H1 (cell line): ENCODE measurements around the gene ATP10D. TPM values are rescaled to one million over a fixed set of nuclear protein-coding genes. Genes with fewer than 3 reads are reported as not detected.

Experiments used
- BRCA1 ChIP-seq: IDR thresholded peaks from 2 replicates; pipeline ENCODE4 v1.6.1; 2012; ENCODE audit warnings: low read depth, low read length, improper control_type of control experiment
- JUND ChIP-seq: IDR thresholded peaks from 2 replicates; pipeline ENCODE4 v1.6.1; 2011; ENCODE audit warnings: mild to moderate bottlenecking, improper control_type of control experiment, low read length
- NANOG ChIP-seq: IDR thresholded peaks from 2 replicates; pipeline ENCODE4 v1.6.1; 2011; ENCODE audit warnings: low read length, low read depth, mild to moderate bottlenecking, inconsistent platforms; ENCODE audit not compliant: insufficient read depth, poor library complexity, severe bottlenecking
- POLR2AphosphoS5 ChIP-seq: IDR thresholded peaks from 2 replicates; pipeline ENCODE4 v1.6.1; 2011; ENCODE audit warnings: low read depth, low read length
- RAD21 ChIP-seq, 2 experiments: IDR thresholded peaks in 1 of 2; conservative IDR thresholded peaks in 1 of 2; 2 replicates each; pipeline ENCODE4 v1.6.1; 2011; ENCODE audit warnings: low read depth in 2 of 2, low read length in 2 of 2, improper control_type of control experiment in 1 of 2, inconsistent platforms in 1 of 2, mild to moderate bottlenecking in 1 of 2, moderate library complexity in 1 of 2
- polyA plus RNA-seq, 7 experiments: library from polyadenylated mRNA; depleted of rRNA in 3 of 7; stranded (reverse) in 5 of 7; unstranded in 2 of 7; fragments of >200 nt in 5 of 7; fragments of 200-250 nt in 2 of 7; gene quantifications; 1 replicate in 5 of 7; 2 replicates in 1 of 7; 4 replicates in 1 of 7; pipeline versions ENCODE4 v1.2.1 to v1.2.3, GENCODE V29; 2011 to 2013; ENCODE audit warnings: missing spikeins in 2 of 7, mixed read lengths in 2 of 7
- total RNA-seq: library from RNA; stranded (reverse); fragmentation: NEBNext Ultra II Directional; extraction: Animal tissue kit (Norgen Biotek cat#: 25700); gene quantifications from 2 replicates; pipeline ENCODE4 v1.2.1, GENCODE V29; 2021

The ATP10D gene
- total and polyA plus RNA-seq, 2 of the 8 experiments (the other 6 are each of a cell fraction or from before 2014, with no cell fraction given) = 2.9 to 5.9 TPM

DNA sequence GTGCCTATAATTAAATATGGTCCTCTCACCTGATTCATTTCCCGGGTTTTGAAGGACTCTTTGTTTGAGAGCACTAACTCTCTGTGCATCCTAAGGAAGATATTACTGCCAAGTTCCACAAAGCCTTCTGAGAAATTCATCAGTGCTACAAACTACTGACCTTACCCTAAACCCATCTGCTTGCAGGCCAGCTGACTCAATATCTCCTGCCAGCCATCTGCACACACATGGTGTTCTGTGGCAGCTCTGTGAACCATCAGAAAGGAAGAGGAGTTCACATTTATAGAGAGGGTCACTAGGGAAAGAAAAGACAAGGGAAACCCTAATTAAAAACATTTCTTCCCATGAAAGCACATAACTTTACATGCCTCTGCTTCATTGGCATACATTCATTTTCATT is 156.7 kb downstream of the ATP10D start (continued):
- TF ChIP-seq RAD21 (IDR thresholded peaks at IDR 0.05 in 1 of 2, conservative IDR thresholded peaks at IDR 0.05 in 1 of 2; ENCODE audit: low read depth in 2 of 2, low read length in 2 of 2) = no peak
- TF ChIP-seq BRCA1 = no peak
- TF ChIP-seq POLR2AphosphoS5 = no peak
- no peak for TF ChIP-seq NANOG
- TF ChIP-seq JUND = no peak
